ENCODE data around the gene TNN.

GRCh38 chr1:175195798-175196197 is 128.2 kb downstream of the TNN start:
- no peak for TF ChIP-seq FOXM1 (IDR thresholded peaks at IDR 0.05; ENCODE audit: borderline replicate concordance, low read depth)
- TF ChIP-seq, protein P1, sequence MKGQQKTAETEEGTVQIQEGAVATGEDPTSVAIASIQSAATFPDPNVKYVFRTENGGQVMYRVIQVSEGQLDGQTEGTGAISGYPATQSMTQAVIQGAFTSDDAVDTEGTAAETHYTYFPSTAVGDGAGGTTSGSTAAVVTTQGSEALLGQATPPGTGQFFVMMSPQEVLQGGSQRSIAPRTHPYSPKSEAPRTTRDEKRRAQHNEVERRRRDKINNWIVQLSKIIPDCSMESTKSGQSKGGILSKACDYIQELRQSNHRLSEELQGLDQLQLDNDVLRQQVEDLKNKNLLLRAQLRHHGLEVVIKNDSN (IDR thresholded peaks at IDR 0.05), result no peak
- TF ChIP-seq EP300 (IDR thresholded peaks at IDR 0.05; ENCODE audit: borderline replicate concordance), result no peak
- no peak for TF ChIP-seq MAX (IDR thresholded peaks at IDR 0.05)
- no peak for TF ChIP-seq ZBTB7A (IDR thresholded peaks at IDR 0.05; ENCODE audit: low read depth)
- no peak for TF ChIP-seq TEAD4 (IDR thresholded peaks at IDR 0.05)
- TF ChIP-seq TAF1 (IDR thresholded peaks at IDR 0.05; ENCODE audit: low read depth), result no peak
- no peak for TF ChIP-seq RAD21 (IDR thresholded peaks at IDR 0.05; ENCODE audit: low read depth)
- no peak for TF ChIP-seq REST (IDR thresholded peaks at IDR 0.05; ENCODE audit: low read depth)
- TF ChIP-seq YY1 (IDR thresholded peaks at IDR 0.05; ENCODE audit: low read depth), result no peak
- TF ChIP-seq NFIC (IDR thresholded peaks at IDR 0.05), result no peak
- no peak for TF ChIP-seq CREB1 (IDR thresholded peaks at IDR 0.05; ENCODE audit: low read depth)

All from Ishikawa (cell line).